Measurements from ENCODE around the gene ENTREP3.
"Not testable (repeated sequence)": the region's sequence is repeated elsewhere in the genome, so short reads cannot be mapped to it uniquely, and the experiment has no call there.

ENTREP3 gene

GRCh38 chr1:155253797-155254196 is 1.5 kb downstream of the ENTREP3 start:
- DNase-seq = no peak

GRCh38 chr1:155253208-155253607 is 2.1 kb downstream of the ENTREP3 start:
- DNase-seq = no peak

- DNase-seq = no peak
Measured at GRCh38 chr1:155251566-155251965, 3.7 kb downstream of the ENTREP3 start.

- peak; percentile 21 to 93 (median 82) for DNase-seq
Measured at GRCh38 chr1:155250633-155251449, 4.4 kb downstream of the ENTREP3 start.

GRCh38 chr1:155250246-155250632 is 5.0 kb downstream of the ENTREP3 start:
- no peak for DNase-seq

GRCh38 chr1:155247667-155248553 is 7.4 kb downstream of the ENTREP3 start:
- DNase-seq = no peak

- not testable (repeated sequence) for DNase-seq
Measured at GRCh38 chr1:155246796-155247195, 8.5 kb downstream of the ENTREP3 start.

- no peak for DNase-seq
Measured at GRCh38 chr1:155245163-155245524, 10.1 kb downstream of the ENTREP3 start.

- DNase-seq = peak; percentile 79 to 99 (median 98)
Measured at GRCh38 chr1:155244368-155245162, 10.7 kb downstream of the ENTREP3 start.

- no peak for DNase-seq
Measured at GRCh38 chr1:155242805-155243358, 12.4 kb downstream of the ENTREP3 start.

- no peak for DNase-seq
Measured at GRCh38 chr1:155241841-155242264, 13.4 kb downstream of the ENTREP3 start.

GRCh38 chr1:155241069-155241679 is 14.1 kb downstream of the ENTREP3 start:
- peak in 53 of 58 donors; percentile 30 to 90 (median 70) for DNase-seq

- DNase-seq = no peak
Measured at GRCh38 chr1:155236451-155236850, 18.8 kb downstream of the ENTREP3 start.

- not testable (repeated sequence) for DNase-seq
Measured at GRCh38 chr1:155235375-155235774, 19.9 kb downstream of the ENTREP3 start.

- not testable (repeated sequence) for DNase-seq
Measured at GRCh38 chr1:155233502-155233901, 21.8 kb downstream of the ENTREP3 start.

GRCh38 chr1:155232001-155232978 is 23.0 kb downstream of the ENTREP3 start:
- DNase-seq = peak in 37 of 58 donors; percentile 4 to 71 (median 35)

GRCh38 chr1:155231302-155231701 is 24.0 kb downstream of the ENTREP3 start:
- DNase-seq = not testable (repeated sequence)

GRCh38 chr1:155228096-155228427 is 27.2 kb downstream of the ENTREP3 start:
- no peak for DNase-seq

All from anterior cingulate cortex (tissue), 58 donors.